Panc1 (cell line): ENCODE data around the gene SMNDC1.

Experiments used
- POLR2AphosphoS5 ChIP-seq: IDR thresholded peaks from 2 replicates; pipeline ENCODE4 v1.6.1; 2012; ENCODE audit warnings: mild to moderate bottlenecking, low read depth, low read length, moderate library complexity
- REST ChIP-seq, 2 experiments: IDR thresholded peaks; 2 replicates each; pipeline ENCODE4 v1.6.1; 2011 to 2012; ENCODE audit warnings: low read depth in 2 of 2, control low read depth in 1 of 2, low read length in 1 of 2, mild to moderate bottlenecking in 1 of 2, moderate library complexity in 1 of 2; ENCODE audit not compliant: insufficient read depth in 1 of 2
- SIN3A ChIP-seq: IDR thresholded peaks from 2 replicates; pipeline ENCODE4 v1.6.1; 2012; ENCODE audit warnings: low read depth, mild to moderate bottlenecking, low read length, moderate library complexity, borderline replicate concordance; ENCODE audit not compliant: insufficient read depth
- TCF7L2 ChIP-seq: IDR thresholded peaks from 2 replicates; pipeline ENCODE4 v1.6.1; 2011; ENCODE audit warnings: mild to moderate bottlenecking, low read depth, low read length, inconsistent platforms
- TF ChIP-seq, protein P1 (sequence below): fragments of 450-650 bp; IDR thresholded peaks from 2 replicates; pipeline ENCODE4 v1.5.1; 2017; ENCODE audit warnings: mild to moderate bottlenecking

DNA sequence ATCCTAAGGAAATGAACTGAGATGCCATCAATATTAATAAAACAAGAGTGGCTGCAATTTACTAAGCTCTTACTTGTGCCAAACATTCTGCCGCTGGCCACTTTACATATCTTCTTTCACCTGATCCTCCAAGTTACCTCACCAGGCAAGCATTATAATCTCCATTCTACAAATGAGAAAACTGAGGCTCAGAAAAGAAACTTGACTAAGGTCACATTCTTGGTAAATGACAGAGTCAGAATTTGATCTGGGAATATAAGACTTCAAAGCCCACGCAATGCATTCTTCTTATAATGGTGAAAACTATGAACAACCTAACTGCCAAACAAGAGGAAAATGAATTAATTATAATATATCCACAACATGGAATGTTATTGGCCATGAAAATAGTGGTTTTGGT is 46.1 kb upstream of the SMNDC1 start:
- TF ChIP-seq, protein P1, sequence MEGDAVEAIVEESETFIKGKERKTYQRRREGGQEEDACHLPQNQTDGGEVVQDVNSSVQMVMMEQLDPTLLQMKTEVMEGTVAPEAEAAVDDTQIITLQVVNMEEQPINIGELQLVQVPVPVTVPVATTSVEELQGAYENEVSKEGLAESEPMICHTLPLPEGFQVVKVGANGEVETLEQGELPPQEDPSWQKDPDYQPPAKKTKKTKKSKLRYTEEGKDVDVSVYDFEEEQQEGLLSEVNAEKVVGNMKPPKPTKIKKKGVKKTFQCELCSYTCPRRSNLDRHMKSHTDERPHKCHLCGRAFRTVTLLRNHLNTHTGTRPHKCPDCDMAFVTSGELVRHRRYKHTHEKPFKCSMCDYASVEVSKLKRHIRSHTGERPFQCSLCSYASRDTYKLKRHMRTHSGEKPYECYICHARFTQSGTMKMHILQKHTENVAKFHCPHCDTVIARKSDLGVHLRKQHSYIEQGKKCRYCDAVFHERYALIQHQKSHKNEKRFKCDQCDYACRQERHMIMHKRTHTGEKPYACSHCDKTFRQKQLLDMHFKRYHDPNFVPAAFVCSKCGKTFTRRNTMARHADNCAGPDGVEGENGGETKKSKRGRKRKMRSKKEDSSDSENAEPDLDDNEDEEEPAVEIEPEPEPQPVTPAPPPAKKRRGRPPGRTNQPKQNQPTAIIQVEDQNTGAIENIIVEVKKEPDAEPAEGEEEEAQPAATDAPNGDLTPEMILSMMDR: no peak
- TF ChIP-seq TCF7L2 (no peak), POLR2AphosphoS5 (no peak), SIN3A (no peak), REST (IDR thresholded peaks at IDR 0.05; ENCODE audit: insufficient read depth in 1 of 2, low read depth in 2 of 2, low read length in 1 of 2) (no peak)
